HG02623 (cell line): ENCODE data around the gene MYO18A.
"Not testable (repeated sequence)": the region's sequence is repeated elsewhere in the genome, so short reads cannot be mapped to it uniquely, and the experiment has no call there.

Experiments
- ATAC-seq: cut with Tn5 transposase; IDR thresholded peaks from one replicate; pipeline ENCODE4 v1.9.1; 2021; ENCODE audit warnings: moderate library complexity; ENCODE audit not compliant: unreplicated experiment

MYO18A gene

GRCh38 chr17:29180034-29180787 lies at the start of gene MYO18A:
Gene MYO18A (minus strand): TSS chr17:29180398. CDS start chr17:29166940, 13,458 bp downstream.
- ATAC-seq = peak; percentile 62

- ATAC-seq = no peak
Measured at GRCh38 chr17:29225396-29225795, 45.2 kb upstream of the MYO18A start.

GRCh38 chr17:29221338-29221737 lies 41.1 kb upstream of the MYO18A start:
- ATAC-seq = not testable (repeated sequence)

- ATAC-seq = no peak
Measured at GRCh38 chr17:29219378-29220047, 39.3 kb upstream of the MYO18A start.

- ATAC-seq = no peak
Measured at GRCh38 chr17:29216856-29217255, 36.7 kb upstream of the MYO18A start.

- ATAC-seq = no peak
Measured at GRCh38 chr17:29216181-29216580, 36.0 kb upstream of the MYO18A start.

- no peak for ATAC-seq
Measured at GRCh38 chr17:29215717-29216116, 35.5 kb upstream of the MYO18A start.

GRCh38 chr17:29215174-29215573 lies 35.0 kb upstream of the MYO18A start:
- ATAC-seq = no peak

GRCh38 chr17:29214215-29215146 lies 34.3 kb upstream of the MYO18A start:
- ATAC-seq = no peak

- no peak for ATAC-seq
Measured at GRCh38 chr17:29212681-29213121, 32.5 kb upstream of the MYO18A start.

- no peak for ATAC-seq
Measured at GRCh38 chr17:29212094-29212631, 32.0 kb upstream of the MYO18A start.

- no peak for ATAC-seq
Measured at GRCh38 chr17:29210879-29211278, 30.7 kb upstream of the MYO18A start.

GRCh38 chr17:29209073-29209472 lies 28.9 kb upstream of the MYO18A start:
- ATAC-seq = no peak

GRCh38 chr17:29207975-29208374 lies 27.8 kb upstream of the MYO18A start:
- no peak for ATAC-seq

GRCh38 chr17:29205047-29205446 lies 24.8 kb upstream of the MYO18A start:
- ATAC-seq = no peak

GRCh38 chr17:29204068-29204804 lies 24.0 kb upstream of the MYO18A start:
- ATAC-seq = not testable (repeated sequence)

- no peak for ATAC-seq
Measured at GRCh38 chr17:29197516-29198272, 17.5 kb upstream of the MYO18A start.

GRCh38 chr17:29196769-29197515 lies 16.7 kb upstream of the MYO18A start:
- no peak for ATAC-seq
